Measurements from ENCODE around the gene PARVG.

DNA sequence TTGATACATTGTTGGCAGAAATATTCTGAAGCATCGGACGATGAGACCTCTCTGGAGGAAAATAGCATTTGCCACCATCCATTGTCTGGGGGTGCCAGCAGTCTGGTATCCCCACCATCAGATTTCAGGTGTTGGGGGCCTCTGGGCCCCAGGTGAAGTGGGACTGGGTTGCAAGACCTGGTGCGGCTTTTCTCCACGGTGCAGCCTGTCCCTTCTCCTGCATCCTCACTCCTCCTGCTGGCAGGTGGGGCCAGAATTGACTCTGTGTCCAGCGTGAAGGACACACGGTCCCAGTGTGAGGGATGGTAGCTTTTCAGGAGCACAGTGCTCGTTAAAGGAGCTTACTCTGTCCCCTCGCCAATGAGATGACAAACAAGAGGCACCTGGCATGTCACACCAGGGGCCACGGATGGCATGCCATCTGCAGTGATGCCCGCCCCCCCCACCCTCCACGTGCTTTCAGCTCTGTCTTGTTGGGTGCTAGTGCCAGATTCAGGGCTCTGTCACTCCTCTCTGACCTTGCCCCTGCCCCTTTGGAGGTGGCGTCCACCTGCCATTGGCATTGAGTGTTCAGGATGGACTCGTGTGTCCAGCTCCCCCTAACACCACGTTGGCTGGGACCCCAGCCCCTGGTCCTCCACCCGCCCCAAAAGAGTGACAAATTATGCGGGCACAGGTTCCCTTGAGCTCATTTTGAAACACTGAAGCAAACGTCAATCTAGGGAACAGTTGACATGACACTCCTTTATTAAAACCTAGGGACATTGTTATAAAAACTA lies 62.4 kb downstream of the PARVG start:
- TF ChIP-seq, protein P1, sequence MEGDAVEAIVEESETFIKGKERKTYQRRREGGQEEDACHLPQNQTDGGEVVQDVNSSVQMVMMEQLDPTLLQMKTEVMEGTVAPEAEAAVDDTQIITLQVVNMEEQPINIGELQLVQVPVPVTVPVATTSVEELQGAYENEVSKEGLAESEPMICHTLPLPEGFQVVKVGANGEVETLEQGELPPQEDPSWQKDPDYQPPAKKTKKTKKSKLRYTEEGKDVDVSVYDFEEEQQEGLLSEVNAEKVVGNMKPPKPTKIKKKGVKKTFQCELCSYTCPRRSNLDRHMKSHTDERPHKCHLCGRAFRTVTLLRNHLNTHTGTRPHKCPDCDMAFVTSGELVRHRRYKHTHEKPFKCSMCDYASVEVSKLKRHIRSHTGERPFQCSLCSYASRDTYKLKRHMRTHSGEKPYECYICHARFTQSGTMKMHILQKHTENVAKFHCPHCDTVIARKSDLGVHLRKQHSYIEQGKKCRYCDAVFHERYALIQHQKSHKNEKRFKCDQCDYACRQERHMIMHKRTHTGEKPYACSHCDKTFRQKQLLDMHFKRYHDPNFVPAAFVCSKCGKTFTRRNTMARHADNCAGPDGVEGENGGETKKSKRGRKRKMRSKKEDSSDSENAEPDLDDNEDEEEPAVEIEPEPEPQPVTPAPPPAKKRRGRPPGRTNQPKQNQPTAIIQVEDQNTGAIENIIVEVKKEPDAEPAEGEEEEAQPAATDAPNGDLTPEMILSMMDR (conservative IDR thresholded peaks at IDR 0.05 in 1 of 2, IDR thresholded peaks at IDR 0.05 in 1 of 2; ENCODE audit: extremely low read depth in 1 of 2, insufficient read depth in 1 of 2, low read depth in 1 of 2, low read length in 2 of 2): no peak
- no peak for TF ChIP-seq EZH2 (IDR thresholded peaks at IDR 0.05; ENCODE audit: borderline replicate concordance, low read length)

Data from mammary epithelial cell (primary cell).